Liver (tissue), 9 donors: ENCODE measurements around the gene MROH9. TPM values are rescaled to one million over a fixed set of nuclear protein-coding genes. Genes with fewer than 3 reads are reported as not detected.

Experiments
- DNase-seq: peaks from one replicate; pipeline ENCODE4 v3.0.0-alpha.2; 2017; ENCODE audit warnings: low spot score
- H3K27ac ChIP-seq, 2 donors: one replicate each; pipeline ENCODE4 v1.7.0; 2013; ENCODE audit warnings: inconsistent platforms in 2 of 2, low read length in 2 of 2, control low read depth in 1 of 2, low read depth in 1 of 2, mild to moderate bottlenecking in 1 of 2
- H3K27me3 ChIP-seq, 4 donors: one replicate each; pipeline versions ENCODE4 v1.6.1 to v1.7.0; 2013; ENCODE audit warnings: low read length in 3 of 4, inconsistent platforms in 1 of 4, mild to moderate bottlenecking in 1 of 4, moderate library complexity in 1 of 4; ENCODE audit not compliant: control insufficient read depth in 4 of 4, insufficient read depth in 4 of 4
- H3K36me3 ChIP-seq, 4 donors: one replicate each; pipeline versions ENCODE4 v1.6.1 to v1.7.0; 2013; ENCODE audit warnings: low read length in 3 of 4, mild to moderate bottlenecking in 3 of 4, low read depth in 1 of 4, moderate library complexity in 1 of 4; ENCODE audit not compliant: control insufficient read depth in 4 of 4, insufficient read depth in 3 of 4
- H3K4me1 ChIP-seq, 4 donors: one replicate each; pipeline versions ENCODE4 v1.6.1 to v1.7.0; 2013; ENCODE audit warnings: low read length in 3 of 4, mild to moderate bottlenecking in 3 of 4, moderate library complexity in 1 of 4; ENCODE audit not compliant: control insufficient read depth in 4 of 4, insufficient read depth in 4 of 4
- H3K4me3 ChIP-seq, 3 donors: one replicate each; pipeline versions ENCODE4 v1.6.1 to v1.7.0; 2013; ENCODE audit warnings: low read length in 3 of 3, control low read depth in 1 of 3, low read depth in 1 of 3, mild to moderate bottlenecking in 1 of 3
- H3K9ac ChIP-seq, 2 donors: one replicate each; pipeline ENCODE4 v1.7.0; 2013; ENCODE audit warnings: low read length in 2 of 2, mild to moderate bottlenecking in 2 of 2, moderate library complexity in 2 of 2, control low read depth in 1 of 2, low read depth in 1 of 2
- H3K9me3 ChIP-seq, 4 donors: one replicate each; pipeline versions ENCODE4 v1.6.1 to v1.7.0; 2013; ENCODE audit warnings: low read length in 3 of 4; ENCODE audit not compliant: control insufficient read depth in 4 of 4
- EGR1 ChIP-seq, 2 donors: IDR thresholded peaks; 2 replicates each; pipeline ENCODE4 v1.6.1; 2016 to 2018; ENCODE audit warnings: antibody characterized with exemption in 2 of 2, low read depth in 2 of 2
- FOXA2 ChIP-seq: IDR thresholded peaks from 2 replicates; pipeline ENCODE4 v1.6.1; 2016; ENCODE audit warnings: antibody characterized with exemption
- GABPA ChIP-seq, 2 donors: IDR thresholded peaks in 1 of 2; conservative IDR thresholded peaks in 1 of 2; 2 replicates each; pipeline ENCODE4 v1.6.1; 2016; ENCODE audit warnings: antibody characterized with exemption in 2 of 2, mild to moderate bottlenecking in 1 of 2, moderate library complexity in 1 of 2
- HNF4A ChIP-seq, 2 donors: conservative IDR thresholded peaks; 2 replicates each; pipeline ENCODE4 v1.6.1; 2016; ENCODE audit warnings: antibody characterized with exemption in 2 of 2, mild to moderate bottlenecking in 2 of 2
- HNF4G ChIP-seq: IDR thresholded peaks from 2 replicates; pipeline ENCODE4 v1.6.1; 2016; ENCODE audit warnings: antibody characterized with exemption
- JUND ChIP-seq, 2 donors: IDR thresholded peaks; 2 replicates each; pipeline ENCODE4 v1.6.1; 2016; ENCODE audit warnings: antibody characterized with exemption in 2 of 2
- NR2F2 ChIP-seq: IDR thresholded peaks from 2 replicates; pipeline ENCODE4 v1.6.1; 2016; ENCODE audit warnings: antibody characterized with exemption
- RAD21 ChIP-seq, 2 donors: IDR thresholded peaks; 2 replicates each; pipeline ENCODE4 v1.6.1; 2016; ENCODE audit warnings: antibody characterized with exemption in 2 of 2, mild to moderate bottlenecking in 2 of 2
- YY1 ChIP-seq: IDR thresholded peaks from 2 replicates; pipeline ENCODE4 v1.6.1; 2016; ENCODE audit warnings: antibody characterized with exemption, mild to moderate bottlenecking
- ZBTB33 ChIP-seq: IDR thresholded peaks from 2 replicates; pipeline ENCODE4 v1.6.1; 2016; ENCODE audit warnings: antibody characterized with exemption
- WGBS: extraction: QIAGEN DNeasy Blood & Tissue Kit; methylation state at CpG from one replicate; pipeline ENCODE4 v1.1.7; 2013; 5-methylcytosine and 5-hydroxymethylcytosine counted together
- polyA plus RNA-seq, 2 donors: library from polyadenylated mRNA; stranded (reverse) in 1 of 2; unstranded in 1 of 2; fragments of 200-250 nt in 1 of 2; fragments of >200 nt in 1 of 2; fragmentation: Nextera tagmentation in 1 of 2; extraction: Ambion mirVana in 1 of 2; gene quantifications; one replicate each; pipeline versions ENCODE4 v1.2.1 to v1.2.3, GENCODE V29; 2013 to 2015
- total RNA-seq, 2 donors: library from RNA; depleted of rRNA; stranded (reverse); fragments of >200 nt; gene quantifications; one replicate each; pipeline ENCODE4 v1.2.3, GENCODE V29; 2014
- TF ChIP-seq, protein P1 (sequence below): fragments of 150-350 bp; IDR thresholded peaks from 2 replicates; pipeline ENCODE4 v1.5.1; 2017; ENCODE audit warnings: improper control_type of control experiment, low read depth, low read length; ENCODE audit not compliant: missing input control
- TF ChIP-seq, protein P2 (sequence below): IDR thresholded peaks from 2 replicates; pipeline ENCODE4 v1.6.1; 2016; ENCODE audit warnings: antibody characterized with exemption, mild to moderate bottlenecking
- TF ChIP-seq, protein P3 (sequence below): IDR thresholded peaks from 2 replicates; pipeline ENCODE4 v1.6.1; 2016; ENCODE audit warnings: antibody characterized with exemption
- TF ChIP-seq, protein P4 (sequence below): IDR thresholded peaks from 2 replicates; pipeline ENCODE4 v1.6.1; 2016; ENCODE audit warnings: antibody characterized with exemption
- donor health status: healthy.
- donor health status: healthy.
- donor health status: healthy.
- donor health status: healthy.
- donor health status: healthy.

MROH9 gene
- total and polyA plus RNA-seq, 4 donors, result not detected

GRCh38 chr1:171107262-171107940 lies 172.1 kb downstream of the MROH9 start:
- DNase-seq, result no peak
- H3K27ac ChIP-seq, result no peak overlapping the region
- no peak overlapping the region for H3K4me3 ChIP-seq
- no peak overlapping the region for H3K9ac ChIP-seq
- TF ChIP-seq RAD21 (IDR thresholded peaks at IDR 0.05) (peak; percentile 48 to 58), GABPA (IDR thresholded peaks at IDR 0.05 in 1 of 2, conservative IDR thresholded peaks at IDR 0.05 in 1 of 2) (no peak)
- no peaks in the 10 kb centered on the region for H3K9me3 ChIP-seq
- H3K4me1 ChIP-seq, result peaks cover 0 to 24% (median 6%) of the 10 kb centered on the region in 4 donors
- 53% methylated on average over 3 of the region's 3 CpGs for WGBS
- H3K27me3 ChIP-seq, result no peaks in the 10 kb centered on the region
- peaks cover 0 to 57% (median 44%) of the 10 kb centered on the region in 4 donors for H3K36me3 ChIP-seq

- TF ChIP-seq FOXA2, result no peak
- TF ChIP-seq, protein P1, sequence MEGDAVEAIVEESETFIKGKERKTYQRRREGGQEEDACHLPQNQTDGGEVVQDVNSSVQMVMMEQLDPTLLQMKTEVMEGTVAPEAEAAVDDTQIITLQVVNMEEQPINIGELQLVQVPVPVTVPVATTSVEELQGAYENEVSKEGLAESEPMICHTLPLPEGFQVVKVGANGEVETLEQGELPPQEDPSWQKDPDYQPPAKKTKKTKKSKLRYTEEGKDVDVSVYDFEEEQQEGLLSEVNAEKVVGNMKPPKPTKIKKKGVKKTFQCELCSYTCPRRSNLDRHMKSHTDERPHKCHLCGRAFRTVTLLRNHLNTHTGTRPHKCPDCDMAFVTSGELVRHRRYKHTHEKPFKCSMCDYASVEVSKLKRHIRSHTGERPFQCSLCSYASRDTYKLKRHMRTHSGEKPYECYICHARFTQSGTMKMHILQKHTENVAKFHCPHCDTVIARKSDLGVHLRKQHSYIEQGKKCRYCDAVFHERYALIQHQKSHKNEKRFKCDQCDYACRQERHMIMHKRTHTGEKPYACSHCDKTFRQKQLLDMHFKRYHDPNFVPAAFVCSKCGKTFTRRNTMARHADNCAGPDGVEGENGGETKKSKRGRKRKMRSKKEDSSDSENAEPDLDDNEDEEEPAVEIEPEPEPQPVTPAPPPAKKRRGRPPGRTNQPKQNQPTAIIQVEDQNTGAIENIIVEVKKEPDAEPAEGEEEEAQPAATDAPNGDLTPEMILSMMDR, result no peak
- TF ChIP-seq HNF4A (conservative IDR thresholded peaks at IDR 0.05), result no peak
- TF ChIP-seq JUND (IDR thresholded peaks at IDR 0.05), result no peak
- no peak for TF ChIP-seq RAD21 (IDR thresholded peaks at IDR 0.05)
- no peak for TF ChIP-seq ZBTB33
- Histone ChIP-seq H3K4me1 (peaks cover 0 to 25% (median 7%) of the 10 kb centered on the region in 4 donors), H3K27me3 (no peaks in the 10 kb centered on the region), H3K9me3 (no peaks in the 10 kb centered on the region), H3K36me3 (peaks cover 0 to 58% (median 45%) of the 10 kb centered on the region in 4 donors), H3K9ac (no peak overlapping the region), H3K27ac (no peak overlapping the region), H3K4me3 (no peak overlapping the region)
- 90% methylated on average over 8 of the region's 8 CpGs for WGBS
- DNase-seq, result no peak
These were observed 172.6 kb downstream of the MROH9 start for GRCh38 chr1:171107969-171108368.

DNA sequence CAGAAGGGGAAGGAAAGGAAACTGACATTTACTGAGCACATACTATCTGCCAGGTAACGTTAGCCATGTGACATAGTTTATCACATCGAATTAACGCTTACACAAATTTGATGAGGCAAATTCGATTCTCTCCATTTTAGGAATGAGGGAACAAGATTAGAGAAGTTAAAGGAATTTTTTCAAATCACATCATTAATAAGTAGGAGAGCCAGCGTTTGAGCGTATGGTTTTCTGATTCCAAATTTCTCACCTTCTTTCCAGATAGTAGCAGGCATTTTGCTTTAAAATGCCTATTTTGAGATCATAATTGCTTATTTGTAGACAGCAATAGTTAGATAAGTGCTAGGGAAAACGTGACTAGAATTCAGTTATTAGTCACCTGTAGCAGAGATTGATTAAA lies 174.6 kb downstream of the MROH9 start:
- WGBS, result 91% methylated on average over 7 of the region's 7 CpGs
- no peak overlapping the region for H3K9ac ChIP-seq
- no peaks in the 10 kb centered on the region for H3K27me3 ChIP-seq
- peaks cover 0 to 21% (median 7%) of the 10 kb centered on the region in 4 donors for H3K4me1 ChIP-seq
- no peak for DNase-seq
- H3K36me3 ChIP-seq, result peaks cover 0 to 61% (median 47%) of the 10 kb centered on the region in 4 donors
- H3K27ac ChIP-seq, result no peak overlapping the region
- no peaks in the 10 kb centered on the region for H3K9me3 ChIP-seq
- H3K4me3 ChIP-seq, result no peak overlapping the region
- TF ChIP-seq, protein P2, sequence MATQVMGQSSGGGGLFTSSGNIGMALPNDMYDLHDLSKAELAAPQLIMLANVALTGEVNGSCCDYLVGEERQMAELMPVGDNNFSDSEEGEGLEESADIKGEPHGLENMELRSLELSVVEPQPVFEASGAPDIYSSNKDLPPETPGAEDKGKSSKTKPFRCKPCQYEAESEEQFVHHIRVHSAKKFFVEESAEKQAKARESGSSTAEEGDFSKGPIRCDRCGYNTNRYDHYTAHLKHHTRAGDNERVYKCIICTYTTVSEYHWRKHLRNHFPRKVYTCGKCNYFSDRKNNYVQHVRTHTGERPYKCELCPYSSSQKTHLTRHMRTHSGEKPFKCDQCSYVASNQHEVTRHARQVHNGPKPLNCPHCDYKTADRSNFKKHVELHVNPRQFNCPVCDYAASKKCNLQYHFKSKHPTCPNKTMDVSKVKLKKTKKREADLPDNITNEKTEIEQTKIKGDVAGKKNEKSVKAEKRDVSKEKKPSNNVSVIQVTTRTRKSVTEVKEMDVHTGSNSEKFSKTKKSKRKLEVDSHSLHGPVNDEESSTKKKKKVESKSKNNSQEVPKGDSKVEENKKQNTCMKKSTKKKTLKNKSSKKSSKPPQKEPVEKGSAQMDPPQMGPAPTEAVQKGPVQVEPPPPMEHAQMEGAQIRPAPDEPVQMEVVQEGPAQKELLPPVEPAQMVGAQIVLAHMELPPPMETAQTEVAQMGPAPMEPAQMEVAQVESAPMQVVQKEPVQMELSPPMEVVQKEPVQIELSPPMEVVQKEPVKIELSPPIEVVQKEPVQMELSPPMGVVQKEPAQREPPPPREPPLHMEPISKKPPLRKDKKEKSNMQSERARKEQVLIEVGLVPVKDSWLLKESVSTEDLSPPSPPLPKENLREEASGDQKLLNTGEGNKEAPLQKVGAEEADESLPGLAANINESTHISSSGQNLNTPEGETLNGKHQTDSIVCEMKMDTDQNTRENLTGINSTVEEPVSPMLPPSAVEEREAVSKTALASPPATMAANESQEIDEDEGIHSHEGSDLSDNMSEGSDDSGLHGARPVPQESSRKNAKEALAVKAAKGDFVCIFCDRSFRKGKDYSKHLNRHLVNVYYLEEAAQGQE, result no peak
- TF ChIP-seq ZBTB33, result no peak
- no peak for TF ChIP-seq HNF4A (conservative IDR thresholded peaks at IDR 0.05)
- TF ChIP-seq, protein P3, sequence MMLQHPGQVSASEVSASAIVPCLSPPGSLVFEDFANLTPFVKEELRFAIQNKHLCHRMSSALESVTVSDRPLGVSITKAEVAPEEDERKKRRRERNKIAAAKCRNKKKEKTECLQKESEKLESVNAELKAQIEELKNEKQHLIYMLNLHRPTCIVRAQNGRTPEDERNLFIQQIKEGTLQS, result no peak
- no peak for TF ChIP-seq YY1
- TF ChIP-seq EGR1 (IDR thresholded peaks at IDR 0.05; ENCODE audit: low read depth in 2 of 2), result no peak
- no peak for TF ChIP-seq NR2F2
- TF ChIP-seq, protein P1, result no peak
- TF ChIP-seq, protein P4, sequence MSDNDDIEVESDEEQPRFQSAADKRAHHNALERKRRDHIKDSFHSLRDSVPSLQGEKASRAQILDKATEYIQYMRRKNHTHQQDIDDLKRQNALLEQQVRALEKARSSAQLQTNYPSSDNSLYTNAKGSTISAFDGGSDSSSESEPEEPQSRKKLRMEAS, result no peak
- no peak for TF ChIP-seq HNF4G
